Daoy (cell line): ENCODE results near the gene SPEG. TPM values are rescaled to one million over a fixed set of nuclear protein-coding genes. Genes with fewer than 3 reads are reported as not detected.
A peak's percentile ranks its signal among the peaks of the same experiment; 100 is the strongest.

Experiments used
- DNase-seq: peaks from one replicate; pipeline ENCODE4 v3.0.0-alpha.2; 2015; ENCODE audit warnings: low read depth
- total RNA-seq: library from RNA; depleted of rRNA; stranded (reverse); fragments of >200 nt; shearing (Covaris generic); gene quantifications from 2 replicates; pipeline ENCODE4 v1.2.3, GENCODE V29; 2014

SPEG gene
- total RNA-seq, 1 experiment from 2014 or later, result 4.9 TPM

DNA sequence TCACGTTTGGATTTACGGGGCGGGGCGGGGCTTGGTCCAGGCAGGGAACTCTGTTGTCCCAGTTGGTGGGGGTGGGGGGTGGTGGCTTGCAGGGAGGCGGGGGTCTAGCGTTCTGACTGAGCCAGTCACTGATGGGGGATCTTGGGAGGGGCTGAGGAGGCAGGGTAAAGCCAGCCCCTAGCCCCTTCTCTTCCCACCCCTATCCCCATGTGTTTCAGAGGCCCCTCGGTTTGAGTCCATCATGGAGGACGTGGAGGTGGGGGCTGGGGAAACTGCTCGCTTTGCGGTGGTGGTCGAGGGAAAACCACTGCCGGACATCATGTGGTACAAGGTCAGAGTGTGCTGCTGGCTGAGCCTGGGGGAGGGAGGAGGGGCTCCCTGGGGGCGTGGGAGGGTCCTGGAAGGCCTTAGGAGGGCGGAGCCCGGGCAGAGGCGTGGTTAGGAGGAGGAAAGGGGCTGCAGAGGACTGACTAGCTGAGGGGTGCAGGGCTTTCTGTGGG lies 42.1 kb downstream of the SPEG start:
- no peak for DNase-seq

DNA sequence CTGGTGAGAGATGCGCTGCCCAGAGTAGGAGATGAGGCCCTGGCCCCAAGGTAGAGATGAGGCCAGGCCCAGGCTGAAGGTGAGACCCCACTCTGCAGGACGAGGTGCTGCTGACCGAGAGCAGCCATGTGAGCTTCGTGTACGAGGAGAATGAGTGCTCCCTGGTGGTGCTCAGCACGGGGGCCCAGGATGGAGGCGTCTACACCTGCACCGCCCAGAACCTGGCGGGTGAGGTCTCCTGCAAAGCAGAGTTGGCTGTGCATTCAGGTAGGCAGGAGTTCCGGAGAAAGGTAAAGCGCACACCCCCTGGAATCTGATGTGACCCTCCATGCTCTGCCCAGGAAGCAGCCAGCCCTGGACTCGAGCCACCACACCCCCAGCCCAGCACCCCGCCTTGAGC lies 42.5 kb downstream of the SPEG start:
- no peak for DNase-seq

DNA sequence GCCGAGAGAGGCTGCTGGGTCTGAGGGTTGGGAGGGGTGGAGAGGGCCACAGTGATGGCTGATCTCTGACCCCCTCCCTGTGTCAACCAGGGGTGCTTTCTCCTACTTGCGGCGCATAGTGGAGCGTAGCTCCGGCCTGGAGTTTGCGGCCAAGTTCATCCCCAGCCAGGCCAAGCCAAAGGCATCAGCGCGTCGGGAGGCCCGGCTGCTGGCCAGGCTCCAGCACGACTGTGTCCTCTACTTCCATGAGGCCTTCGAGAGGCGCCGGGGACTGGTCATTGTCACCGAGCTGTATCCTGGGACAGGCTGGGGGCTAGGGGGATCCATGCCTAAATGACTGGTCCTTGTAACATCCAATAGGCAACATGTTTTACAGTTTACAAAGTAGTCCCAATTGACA lies 43.2 kb downstream of the SPEG start:
- DNase-seq, result no peak

DNA sequence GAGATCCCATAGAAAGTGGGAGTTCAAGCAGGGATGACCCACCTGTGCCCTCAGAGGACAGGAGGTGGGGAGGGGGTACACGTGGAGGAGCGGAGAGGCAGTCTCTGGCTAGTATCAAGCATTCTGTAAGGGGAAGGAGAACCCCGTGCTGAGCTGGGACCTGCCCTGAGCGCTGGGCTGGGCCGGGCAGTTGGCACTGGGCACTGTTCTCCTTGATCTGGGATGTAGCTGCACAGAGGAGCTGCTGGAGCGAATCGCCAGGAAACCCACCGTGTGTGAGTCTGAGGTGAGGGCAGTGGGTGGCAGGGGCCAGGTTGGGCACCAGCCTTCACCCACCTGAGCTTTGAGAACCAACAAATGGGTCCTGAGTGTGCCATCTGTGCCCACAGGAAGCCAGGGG lies 44.3 kb downstream of the SPEG start:
- no peak for DNase-seq

DNA sequence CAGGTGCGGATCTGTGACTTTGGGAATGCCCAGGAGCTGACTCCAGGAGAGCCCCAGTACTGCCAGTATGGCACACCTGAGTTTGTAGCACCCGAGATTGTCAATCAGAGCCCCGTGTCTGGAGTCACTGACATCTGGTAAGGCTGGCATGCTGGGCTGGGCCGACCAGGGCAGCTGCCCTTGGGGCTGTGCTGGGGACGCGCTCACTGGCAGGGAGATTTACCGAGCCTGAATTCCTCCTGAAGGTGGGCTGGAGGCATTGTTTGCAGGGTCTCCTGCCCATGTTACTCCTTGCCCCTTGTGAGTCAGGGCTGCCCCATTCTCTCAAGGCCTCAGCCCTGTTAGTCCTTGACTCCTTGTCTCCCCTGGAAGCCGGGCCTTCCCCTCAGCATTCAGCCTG lies 45.4 kb downstream of the SPEG start:
- no peak for DNase-seq

DNA sequence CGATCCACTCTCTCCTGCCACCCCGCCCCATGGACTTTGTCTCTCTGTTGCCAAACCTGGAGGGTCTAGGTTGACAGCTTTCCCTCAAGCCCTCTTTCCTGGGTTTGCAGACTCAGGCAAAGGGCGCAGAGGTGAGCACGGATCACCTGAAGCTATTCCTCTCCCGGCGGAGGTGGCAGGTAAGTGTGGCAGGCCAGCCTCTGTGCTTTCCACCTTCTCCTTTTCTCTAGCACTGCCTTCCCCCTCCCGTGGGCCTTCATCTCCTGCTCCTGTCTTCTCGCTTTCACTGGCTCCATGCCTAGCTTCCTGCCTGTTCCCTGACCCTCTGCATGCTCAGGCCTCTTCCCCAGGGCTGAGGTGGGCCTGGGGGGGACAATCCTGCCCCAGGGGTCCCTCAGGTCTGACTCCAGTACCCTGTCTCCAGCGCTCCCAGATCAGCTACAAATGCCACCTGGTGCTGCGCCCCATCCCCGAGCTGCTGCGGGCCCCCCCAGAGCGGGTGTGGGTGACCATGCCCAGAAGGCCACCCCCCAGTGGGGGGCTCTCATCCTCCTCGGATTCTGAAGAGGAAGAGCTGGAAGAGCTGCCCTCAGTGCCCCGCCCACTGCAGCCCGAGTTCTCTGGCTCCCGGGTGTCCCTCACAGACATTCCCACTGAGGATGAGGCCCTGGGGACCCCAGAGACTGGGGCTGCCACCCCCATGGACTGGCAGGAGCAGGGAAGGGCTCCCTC lies 48.2 kb downstream of the SPEG start:
- no peak for DNase-seq

DNA sequence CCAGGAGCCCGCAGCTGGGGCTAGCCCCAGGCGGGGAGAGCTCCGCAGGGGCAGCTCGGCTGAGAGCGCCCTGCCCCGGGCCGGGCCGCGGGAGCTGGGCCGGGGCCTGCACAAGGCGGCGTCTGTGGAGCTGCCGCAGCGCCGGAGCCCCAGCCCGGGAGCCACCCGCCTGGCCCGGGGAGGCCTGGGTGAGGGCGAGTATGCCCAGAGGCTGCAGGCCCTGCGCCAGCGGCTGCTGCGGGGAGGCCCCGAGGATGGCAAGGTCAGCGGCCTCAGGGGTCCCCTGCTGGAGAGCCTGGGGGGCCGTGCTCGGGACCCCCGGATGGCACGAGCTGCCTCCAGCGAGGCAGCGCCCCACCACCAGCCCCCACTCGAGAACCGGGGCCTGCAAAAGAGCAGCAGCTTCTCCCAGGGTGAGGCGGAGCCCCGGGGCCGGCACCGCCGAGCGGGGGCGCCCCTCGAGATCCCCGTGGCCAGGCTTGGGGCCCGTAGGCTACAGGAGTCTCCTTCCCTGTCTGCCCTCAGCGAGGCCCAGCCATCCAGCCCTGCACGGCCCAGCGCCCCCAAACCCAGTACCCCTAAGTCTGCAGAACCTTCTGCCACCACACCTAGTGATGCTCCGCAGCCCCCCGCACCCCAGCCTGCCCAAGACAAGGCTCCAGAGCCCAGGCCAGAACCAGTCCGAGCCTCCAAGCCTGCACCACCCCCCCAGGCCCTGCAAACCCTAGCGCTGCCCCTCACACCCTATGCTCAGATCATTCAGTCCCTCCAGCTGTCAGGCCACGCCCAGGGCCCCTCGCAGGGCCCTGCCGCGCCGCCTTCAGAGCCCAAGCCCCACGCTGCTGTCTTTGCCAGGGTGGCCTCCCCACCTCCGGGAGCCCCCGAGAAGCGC lies 49.1 kb downstream of the SPEG start:
- DNase-seq, result no peak

DNA sequence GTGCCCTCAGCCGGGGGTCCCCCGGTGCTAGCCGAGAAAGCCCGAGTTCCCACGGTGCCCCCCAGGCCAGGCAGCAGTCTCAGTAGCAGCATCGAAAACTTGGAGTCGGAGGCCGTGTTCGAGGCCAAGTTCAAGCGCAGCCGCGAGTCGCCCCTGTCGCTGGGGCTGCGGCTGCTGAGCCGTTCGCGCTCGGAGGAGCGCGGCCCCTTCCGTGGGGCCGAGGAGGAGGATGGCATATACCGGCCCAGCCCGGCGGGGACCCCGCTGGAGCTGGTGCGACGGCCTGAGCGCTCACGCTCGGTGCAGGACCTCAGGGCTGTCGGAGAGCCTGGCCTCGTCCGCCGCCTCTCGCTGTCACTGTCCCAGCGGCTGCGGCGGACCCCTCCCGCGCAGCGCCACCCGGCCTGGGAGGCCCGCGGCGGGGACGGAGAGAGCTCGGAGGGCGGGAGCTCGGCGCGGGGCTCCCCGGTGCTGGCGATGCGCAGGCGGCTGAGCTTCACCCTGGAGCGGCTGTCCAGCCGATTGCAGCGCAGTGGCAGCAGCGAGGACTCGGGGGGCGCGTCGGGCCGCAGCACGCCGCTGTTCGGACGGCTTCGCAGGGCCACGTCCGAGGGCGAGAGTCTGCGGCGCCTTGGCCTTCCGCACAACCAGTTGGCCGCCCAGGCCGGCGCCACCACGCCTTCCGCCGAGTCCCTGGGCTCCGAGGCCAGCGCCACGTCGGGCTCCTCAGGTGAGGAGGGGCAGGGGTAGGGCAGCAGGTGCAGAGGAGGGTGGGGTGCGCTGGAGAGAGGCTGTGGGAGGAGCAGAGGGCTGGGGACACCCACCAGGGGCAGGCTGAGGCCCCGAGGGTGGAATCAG lies 49.9 kb downstream of the SPEG start:
- DNase-seq, result no peak

DNA sequence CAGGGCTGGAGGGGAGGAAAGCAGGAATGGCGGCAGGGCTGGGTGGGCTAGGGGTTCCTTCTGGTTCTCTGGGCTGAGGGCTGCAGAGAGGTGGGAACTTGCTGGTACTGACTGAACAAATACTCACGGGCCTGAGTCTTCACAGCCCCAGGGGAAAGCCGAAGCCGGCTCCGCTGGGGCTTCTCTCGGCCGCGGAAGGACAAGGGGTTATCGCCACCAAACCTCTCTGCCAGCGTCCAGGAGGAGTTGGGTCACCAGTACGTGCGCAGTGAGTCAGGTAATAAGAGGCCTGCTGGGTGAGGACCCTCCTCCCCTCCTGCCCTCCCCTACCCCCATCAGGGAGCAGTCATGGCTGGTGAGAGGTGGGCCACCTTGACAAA lies 50.5 kb downstream of the SPEG start:
- no peak for DNase-seq

DNA sequence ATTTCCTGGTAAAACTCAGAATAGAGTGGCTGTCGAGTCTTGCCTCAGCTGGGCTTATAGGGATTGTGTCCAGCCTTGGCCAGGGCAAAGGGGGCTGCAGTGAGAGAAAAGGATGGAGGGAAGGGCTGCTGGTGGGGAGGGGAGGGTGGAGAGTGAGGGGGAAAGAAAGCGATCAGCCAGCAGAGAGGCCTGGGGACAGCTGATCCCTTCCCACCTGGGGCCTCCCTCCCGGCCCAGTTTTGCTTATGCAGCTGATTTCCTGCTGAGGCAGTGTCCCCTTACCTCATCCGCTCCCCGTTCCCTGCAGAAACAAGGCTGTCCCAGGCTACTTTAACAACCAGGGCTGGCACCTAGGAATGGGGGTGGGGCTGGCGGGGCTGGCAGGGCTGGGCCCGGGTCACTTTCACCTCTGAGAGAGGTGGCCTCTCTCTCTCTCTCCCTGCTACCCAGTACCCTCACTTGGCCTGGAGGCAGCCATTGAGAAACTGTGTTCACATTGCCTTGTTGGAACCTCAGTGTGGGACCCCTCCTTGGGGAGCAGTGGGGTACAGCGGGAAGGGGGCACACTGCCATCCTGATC lies 51.8 kb downstream of the SPEG start:
- no peak for DNase-seq

DNA sequence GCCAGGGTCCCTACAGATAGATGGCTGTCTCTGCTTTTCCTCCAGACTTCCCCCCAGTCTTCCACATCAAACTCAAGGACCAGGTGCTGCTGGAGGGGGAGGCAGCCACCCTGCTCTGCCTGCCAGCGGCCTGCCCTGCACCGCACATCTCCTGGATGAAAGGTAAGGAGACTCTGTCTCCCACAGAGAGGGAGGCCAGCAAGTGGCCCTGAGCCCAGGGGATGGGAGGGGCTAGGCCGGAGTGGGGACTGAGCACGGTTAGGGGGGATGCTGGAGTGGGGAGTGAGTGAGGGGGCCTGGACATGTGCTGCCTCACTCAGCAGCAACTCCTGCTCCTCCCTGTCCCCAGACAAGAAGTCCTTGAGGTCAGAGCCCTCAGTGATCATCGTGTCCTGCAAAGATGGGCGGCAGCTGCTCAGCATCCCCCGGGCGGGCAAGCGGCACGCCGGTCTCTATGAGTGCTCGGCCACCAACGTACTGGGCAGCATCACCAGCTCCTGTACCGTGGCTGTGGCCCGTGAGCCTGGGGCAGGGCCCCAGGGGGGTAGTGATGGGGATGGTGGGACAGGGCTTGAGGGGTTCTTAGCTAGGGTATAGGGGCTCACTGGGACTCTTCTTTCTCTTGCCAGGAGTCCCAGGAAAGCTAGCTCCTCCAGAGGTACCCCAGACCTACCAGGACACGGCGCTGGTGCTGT lies 53.7 kb downstream of the SPEG start:
- DNase-seq, result no peak

DNA sequence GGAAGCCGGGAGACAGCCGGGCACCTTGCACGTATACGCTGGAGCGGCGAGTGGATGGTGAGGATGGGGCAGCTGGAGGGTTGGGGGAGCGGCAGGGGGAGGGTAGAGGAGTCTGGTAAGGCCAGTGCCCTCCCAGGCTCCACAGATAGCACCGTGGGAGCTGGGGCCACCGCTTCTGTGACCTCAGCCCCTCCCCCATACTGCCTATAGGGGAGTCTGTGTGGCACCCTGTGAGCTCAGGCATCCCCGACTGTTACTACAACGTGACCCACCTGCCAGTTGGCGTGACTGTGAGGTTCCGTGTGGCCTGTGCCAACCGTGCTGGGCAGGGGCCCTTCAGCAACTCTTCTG lies 54.2 kb downstream of the SPEG start:
- DNase-seq, result no peak

DNA sequence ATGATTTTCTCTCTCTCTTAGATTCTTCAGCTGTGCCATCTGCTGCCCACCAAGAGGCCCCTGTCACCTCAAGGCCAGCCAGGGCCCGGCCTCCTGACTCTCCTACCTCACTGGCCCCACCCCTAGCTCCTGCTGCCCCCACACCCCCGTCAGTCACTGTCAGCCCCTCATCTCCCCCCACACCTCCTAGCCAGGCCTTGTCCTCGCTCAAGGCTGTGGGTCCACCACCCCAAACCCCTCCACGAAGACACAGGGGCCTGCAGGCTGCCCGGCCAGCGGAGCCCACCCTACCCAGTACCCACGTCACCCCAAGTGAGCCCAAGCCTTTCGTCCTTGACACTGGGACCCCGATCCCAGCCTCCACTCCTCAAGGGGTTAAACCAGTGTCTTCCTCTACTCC lies 54.7 kb downstream of the SPEG start:
- no peak for DNase-seq

DNA sequence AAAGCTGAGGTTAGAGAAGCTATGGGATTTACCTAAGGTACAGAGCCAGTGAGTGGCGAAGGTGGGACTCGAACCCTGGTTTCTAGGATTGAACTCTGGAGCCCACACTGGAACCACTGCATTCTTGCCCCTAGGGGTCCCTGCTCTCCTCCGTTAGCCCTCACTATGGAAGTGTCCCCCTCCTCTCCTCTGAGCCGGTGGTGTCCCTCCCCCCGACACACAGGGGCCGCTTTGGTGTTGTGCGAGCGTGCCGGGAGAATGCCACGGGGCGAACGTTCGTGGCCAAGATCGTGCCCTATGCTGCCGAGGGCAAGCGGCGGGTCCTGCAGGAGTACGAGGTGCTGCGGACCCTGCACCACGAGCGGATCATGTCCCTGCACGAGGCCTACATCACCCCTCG lies 55.5 kb downstream of the SPEG start:
- DNase-seq, result no peak

DNA sequence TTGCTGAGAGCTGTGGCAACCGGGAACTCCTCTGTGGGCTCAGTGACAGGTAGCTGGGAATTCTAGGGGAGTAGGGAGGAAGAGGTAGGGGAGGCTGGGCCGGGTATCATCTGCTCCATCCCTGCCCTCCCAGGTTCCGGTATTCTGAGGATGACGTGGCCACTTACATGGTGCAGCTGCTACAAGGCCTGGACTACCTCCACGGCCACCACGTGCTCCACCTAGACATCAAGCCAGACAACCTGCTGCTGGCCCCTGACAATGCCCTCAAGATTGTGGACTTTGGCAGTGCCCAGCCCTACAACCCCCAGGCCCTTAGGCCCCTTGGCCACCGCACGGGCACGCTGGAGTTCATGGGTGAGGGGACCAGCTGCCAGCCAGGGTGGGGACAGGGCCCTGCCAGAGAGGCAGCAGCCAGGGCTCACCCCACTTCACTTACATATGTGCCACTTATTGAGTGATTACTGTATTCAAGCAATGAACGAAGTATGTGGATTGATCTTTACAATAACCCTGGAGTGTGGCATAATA lies 56.0 kb downstream of the SPEG start:
- DNase-seq, result no peak

DNA sequence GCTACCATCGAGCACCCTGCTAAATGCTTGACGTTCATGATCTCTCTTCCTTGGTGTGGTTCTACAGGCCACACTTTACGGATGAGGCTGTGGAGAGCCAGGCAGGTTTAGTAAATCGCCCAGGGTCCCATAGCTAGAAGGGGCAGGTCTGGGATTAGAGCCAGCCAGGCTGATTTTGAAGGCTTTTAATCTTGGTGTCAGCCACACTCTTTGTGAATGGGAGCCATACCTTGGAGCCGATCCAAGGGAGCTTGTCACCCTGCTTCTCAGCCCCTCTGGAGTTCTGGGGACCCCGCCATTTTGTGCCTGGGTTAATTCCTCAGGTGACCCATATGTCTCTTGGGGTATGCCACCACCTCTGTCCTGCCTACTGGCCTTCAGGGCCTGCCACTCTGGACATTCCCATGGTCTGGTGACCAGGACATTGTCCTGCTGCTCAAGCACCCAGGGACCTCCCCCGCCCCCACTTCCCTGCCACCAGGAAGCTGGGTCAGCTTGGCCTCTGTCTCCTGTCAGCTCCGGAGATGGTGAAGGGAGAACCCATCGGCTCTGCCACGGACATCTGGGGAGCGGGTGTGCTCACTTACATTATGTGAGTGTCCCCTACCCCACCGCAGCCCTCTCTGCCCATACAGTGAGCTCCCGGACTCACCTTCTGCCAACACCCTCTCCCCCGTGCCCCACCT lies 56.8 kb downstream of the SPEG start:
- DNase-seq, result no peak

DNA sequence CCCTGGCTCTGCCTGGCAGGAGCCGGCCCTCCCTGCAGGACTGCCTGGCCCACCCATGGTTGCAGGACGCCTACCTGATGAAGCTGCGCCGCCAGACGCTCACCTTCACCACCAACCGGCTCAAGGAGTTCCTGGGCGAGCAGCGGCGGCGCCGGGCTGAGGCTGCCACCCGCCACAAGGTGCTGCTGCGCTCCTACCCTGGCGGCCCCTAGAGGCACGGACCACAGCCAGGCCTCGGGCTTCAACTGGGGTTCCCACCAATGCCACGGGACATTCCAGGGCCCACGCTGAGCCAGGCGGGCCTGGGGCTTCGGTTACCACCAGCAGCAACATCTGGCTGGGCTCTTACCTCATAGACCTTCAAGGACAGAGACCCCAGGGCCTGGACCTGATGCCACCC lies 57.9 kb downstream of the SPEG start:
- DNase-seq, result no peak

DNA sequence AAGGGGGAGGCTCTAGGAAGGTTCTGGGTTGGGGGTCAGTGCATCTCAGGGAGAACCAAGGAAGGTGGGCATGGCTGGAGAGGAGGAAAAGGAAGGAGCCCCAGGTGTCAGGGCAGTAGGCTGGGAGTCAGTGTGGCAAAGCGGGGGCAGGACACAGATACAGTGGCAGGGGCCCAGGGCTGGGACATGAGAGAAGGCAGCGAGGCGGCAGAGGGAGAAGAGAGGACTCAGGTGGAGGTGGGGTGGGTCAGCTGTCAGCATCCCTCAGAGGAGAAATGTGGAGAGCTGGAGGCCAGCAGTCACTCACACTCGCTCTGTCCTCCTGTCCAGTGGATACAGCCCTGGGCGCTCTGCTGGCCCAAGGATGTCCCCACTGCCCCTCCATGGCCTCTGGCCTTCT lies 58.4 kb downstream of the SPEG start:
- no peak for DNase-seq

DNA sequence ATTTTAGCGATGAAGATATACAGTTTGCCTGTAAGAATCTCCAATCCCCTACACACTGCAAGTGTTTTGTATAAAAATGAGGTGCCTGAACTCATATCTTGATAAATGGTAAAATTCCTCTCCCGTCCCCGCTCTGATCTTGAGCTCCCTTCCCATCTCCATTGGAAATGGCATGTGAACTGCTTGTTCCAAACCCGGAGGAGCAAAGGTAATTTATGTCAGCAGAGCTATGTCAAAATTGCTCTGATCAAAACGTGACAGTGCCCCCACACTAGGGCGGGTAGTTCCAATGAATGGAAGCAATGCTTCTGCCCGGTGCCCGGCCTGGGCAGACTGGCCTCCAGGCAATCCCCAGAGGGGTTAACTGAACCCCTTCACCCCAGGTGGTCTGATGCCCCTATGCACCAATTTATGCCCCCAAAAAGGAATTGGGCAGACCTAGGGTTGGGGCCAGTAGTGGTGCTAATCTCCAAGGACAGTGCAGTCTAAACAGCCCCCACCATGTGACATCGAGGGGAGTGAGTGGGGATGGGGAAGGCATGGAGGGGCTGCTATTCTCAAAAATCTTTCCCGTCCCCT lies 60.4 kb downstream of the SPEG start:
- DNase-seq, result no peak

DNA sequence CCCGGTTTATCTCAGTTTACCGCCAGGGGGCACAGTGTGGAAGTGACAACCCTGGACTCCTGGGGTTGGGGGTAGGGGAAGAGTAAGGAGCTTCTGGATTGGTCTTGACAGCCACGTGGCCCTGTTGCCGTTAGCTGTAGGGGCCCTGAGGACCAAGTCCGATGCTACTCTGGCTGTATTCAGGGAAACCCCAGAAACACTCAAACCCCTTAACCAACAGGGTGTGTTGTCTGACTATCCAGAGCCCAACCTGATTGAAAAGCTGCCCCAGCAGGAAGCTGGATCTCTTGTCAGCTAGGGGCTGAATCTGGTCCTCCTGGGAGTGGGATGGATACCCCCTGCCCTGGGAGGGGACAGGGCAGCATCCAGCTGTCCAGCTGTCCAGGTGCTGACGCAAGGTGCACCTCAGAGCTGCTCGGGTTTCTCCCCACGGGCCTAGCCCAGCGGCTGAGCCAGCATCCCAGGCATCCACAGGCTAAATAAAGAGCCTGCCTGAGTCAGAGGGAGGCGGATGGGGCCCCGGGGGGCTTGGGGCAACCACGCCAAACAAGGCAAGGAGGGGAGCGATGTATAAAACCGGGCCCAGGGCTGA lies 61.0 kb downstream of the SPEG start:
- DNase-seq, result peak; percentile 67
